Measurements from ENCODE around the gene SLC4A11.
A peak's percentile ranks its signal among the peaks of the same experiment; 100 is the strongest.

The SLC4A11 gene

DNA sequence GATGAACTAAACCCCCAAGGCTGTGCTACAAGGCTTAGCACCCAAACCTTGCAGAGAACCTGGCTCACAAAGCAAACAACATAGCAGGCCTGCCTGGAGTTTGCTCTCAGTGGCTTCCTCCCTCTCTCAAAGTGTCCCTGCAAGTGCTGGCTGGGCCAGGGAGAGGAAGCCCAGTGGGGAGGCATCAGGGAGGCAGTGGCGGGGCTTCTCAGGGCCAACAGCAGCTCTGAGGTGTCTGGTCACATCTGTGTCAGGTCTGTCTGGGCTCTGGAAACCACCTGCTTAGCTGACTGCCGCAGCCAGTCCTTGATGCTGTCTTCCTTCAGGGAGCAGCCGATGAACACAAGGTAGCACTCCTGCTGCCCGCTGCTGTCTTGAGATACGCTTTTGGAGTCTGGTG lies 16.7 kb upstream of the SLC4A11 start:
- peaks cover 2% of the 10 kb centered on the region for H3K36me3 Mint-ChIP-seq (ENCODE audit: low read depth)
- no peak for ATAC-seq

GRCh38 chr20:3251806-3252205 lies 12.8 kb upstream of the SLC4A11 start:
- ATAC-seq (peak; percentile 91), DNase-seq (no peak)
- Mint-ChIP-seq H3K27me3 (peaks cover 20% of the 10 kb centered on the region), H3K36me3 (ENCODE audit: low read depth) (peaks cover 2% of the 10 kb centered on the region), H3K4me3 (no peak overlapping the region), H3K27ac (no peak overlapping the region), H3K9me3 (no peaks in the 10 kb centered on the region), H3K4me1 (peaks cover 8% of the 10 kb centered on the region)

More for the DNA sequence above, 16.7 kb upstream of the SLC4A11 start:
- Mint-ChIP-seq H3K4me1 (peaks cover 3% of the 10 kb centered on the region), H3K27me3 (peaks cover 1% of the 10 kb centered on the region), H3K27ac (no peak overlapping the region), H3K9me3 (no peaks in the 10 kb centered on the region), H3K4me3 (no peak overlapping the region)
- no peak for DNase-seq

- no peak for ATAC-seq
- no peaks in the 10 kb centered on the region for H3K9me3 Mint-ChIP-seq
- peaks cover 2% of the 10 kb centered on the region for H3K36me3 Mint-ChIP-seq (ENCODE audit: low read depth)
- H3K4me1 Mint-ChIP-seq, result peaks cover 17% of the 10 kb centered on the region
- no peak overlapping the region for H3K27ac Mint-ChIP-seq
- no peak for DNase-seq
- no peak overlapping the region for H3K4me3 Mint-ChIP-seq
- H3K27me3 Mint-ChIP-seq, result peaks cover 25% of the 10 kb centered on the region
Measured at GRCh38 chr20:3250091-3250504, 11.1 kb upstream of the SLC4A11 start.

GRCh38 chr20:3248993-3249347 lies 10.0 kb upstream of the SLC4A11 start:
- DNase-seq (no peak), ATAC-seq (no peak)
- Mint-ChIP-seq H3K4me1 (peaks cover 20% of the 10 kb centered on the region), H3K4me3 (no peak overlapping the region), H3K9me3 (no peaks in the 10 kb centered on the region), H3K27me3 (peaks cover 29% of the 10 kb centered on the region), H3K27ac (no peak overlapping the region), H3K36me3 (ENCODE audit: low read depth) (no peaks in the 10 kb centered on the region)

GRCh38 chr20:3248167-3248992 lies 9.4 kb upstream of the SLC4A11 start:
- Mint-ChIP-seq H3K4me3 (no peak overlapping the region), H3K9me3 (no peaks in the 10 kb centered on the region), H3K36me3 (ENCODE audit: low read depth) (no peaks in the 10 kb centered on the region), H3K27me3 (peaks cover 29% of the 10 kb centered on the region), H3K27ac (no peak overlapping the region), H3K4me1 (peaks cover 20% of the 10 kb centered on the region)
- DNase-seq (peak; percentile 36), ATAC-seq (peak; percentile 33)

DNA sequence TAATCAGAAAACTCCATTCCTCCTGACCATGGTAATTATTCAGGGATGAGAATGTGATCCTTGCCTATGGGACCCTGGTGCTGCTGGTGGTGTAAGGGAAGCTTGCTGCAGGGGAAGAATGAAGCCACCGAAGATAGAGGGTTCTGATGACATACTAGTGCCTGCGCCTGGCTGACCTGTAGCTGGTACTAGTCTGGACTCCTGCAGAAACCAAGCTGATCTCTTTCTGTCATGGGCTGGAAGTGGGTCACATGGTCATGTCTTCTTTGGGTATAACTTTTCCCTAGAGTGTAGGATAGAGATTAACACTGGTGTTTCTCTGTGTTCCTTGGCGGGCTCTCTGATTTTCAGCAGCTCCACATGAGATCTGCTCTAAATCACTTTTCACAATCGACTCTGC lies 8.6 kb upstream of the SLC4A11 start:
- H3K4me3 Mint-ChIP-seq, result no peak overlapping the region
- H3K4me1 Mint-ChIP-seq, result peaks cover 20% of the 10 kb centered on the region
- ATAC-seq (no peak), DNase-seq (no peak)
- H3K27ac Mint-ChIP-seq, result no peak overlapping the region
- H3K36me3 Mint-ChIP-seq (ENCODE audit: low read depth), result no peaks in the 10 kb centered on the region
- peaks cover 29% of the 10 kb centered on the region for H3K27me3 Mint-ChIP-seq
- H3K9me3 Mint-ChIP-seq, result no peaks in the 10 kb centered on the region

DNA sequence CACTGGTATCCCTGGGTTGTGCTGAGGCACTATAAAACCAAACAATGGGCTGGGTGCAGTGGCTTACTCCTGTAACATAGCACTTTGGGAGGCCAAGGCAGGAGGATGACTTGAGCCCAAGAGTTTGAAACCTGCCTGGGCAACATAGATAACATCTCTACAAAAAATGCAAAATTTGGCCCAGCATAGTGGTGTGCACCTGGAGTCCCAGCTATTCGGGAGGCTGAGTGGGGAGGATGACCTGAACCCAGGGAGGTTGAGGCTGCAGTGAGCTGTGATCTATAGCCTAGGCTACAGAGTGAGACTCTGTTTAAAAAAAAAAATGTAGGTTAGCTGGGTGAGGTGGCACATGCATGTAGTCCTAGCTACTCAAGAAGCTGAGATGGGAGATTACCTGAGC lies 7.7 kb upstream of the SLC4A11 start:
- Mint-ChIP-seq H3K27me3 (peaks cover 35% of the 10 kb centered on the region), H3K4me1 (peaks cover 20% of the 10 kb centered on the region), H3K9me3 (no peaks in the 10 kb centered on the region), H3K27ac (no peak overlapping the region), H3K36me3 (ENCODE audit: low read depth) (no peaks in the 10 kb centered on the region), H3K4me3 (no peak overlapping the region)
- ATAC-seq (no peak), DNase-seq (no peak)

- Mint-ChIP-seq H3K27ac (peak overlapping the region; percentile 31), H3K4me1 (peaks cover 17% of the 10 kb centered on the region), H3K36me3 (ENCODE audit: low read depth) (no peaks in the 10 kb centered on the region), H3K4me3 (peak overlapping the region; percentile 42), H3K9me3 (no peaks in the 10 kb centered on the region), H3K27me3 (peaks cover 43% of the 10 kb centered on the region)
- DNase-seq, result no peak
- peak; percentile 65 for ATAC-seq
Measured at GRCh38 chr20:3245711-3246110, 6.7 kb upstream of the SLC4A11 start.

DNA sequence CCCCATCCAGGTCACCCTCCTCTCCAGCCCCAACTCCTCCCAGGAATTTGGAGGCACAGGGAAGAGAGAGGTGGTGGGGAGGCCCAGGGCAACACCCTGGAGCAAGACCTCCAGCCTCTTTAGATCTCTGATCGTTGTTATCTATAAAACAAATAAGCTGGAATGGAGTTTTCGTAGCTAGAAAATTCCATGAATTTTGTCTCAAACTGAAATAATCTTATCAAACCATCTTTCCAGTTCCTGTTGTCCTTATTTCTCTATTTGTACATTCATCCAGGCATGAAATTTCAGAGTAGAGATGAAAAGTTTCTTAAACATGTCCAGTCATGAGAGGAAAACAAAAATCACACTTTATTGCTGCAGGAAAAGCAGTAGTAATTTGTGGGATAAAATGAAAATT lies 6.2 kb upstream of the SLC4A11 start:
- no peak for ATAC-seq
- no peak for DNase-seq
- H3K4me3 Mint-ChIP-seq, result no peak overlapping the region

DNA sequence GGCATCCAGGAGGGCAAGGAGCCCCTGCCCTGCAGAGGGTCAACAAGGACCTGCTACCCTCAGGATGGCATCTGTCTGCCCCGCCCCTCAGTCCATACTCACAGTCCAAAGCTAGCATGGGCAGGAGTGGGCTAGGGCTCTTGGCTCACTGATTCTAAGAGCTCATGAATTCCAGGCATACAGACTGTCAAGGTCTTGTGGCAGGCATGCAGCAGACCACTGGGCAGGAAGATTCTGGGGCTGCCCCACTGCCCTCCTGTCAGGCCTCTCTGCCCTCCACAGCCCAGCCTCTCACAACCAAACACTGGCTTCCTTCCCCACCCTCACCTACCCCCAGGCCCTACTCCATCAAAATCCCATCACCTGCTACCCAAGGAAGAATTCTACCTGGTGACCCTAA lies 5.6 kb upstream of the SLC4A11 start:
- H3K4me3 Mint-ChIP-seq, result no peak overlapping the region
- peaks cover 20% of the 10 kb centered on the region for H3K4me1 Mint-ChIP-seq
- H3K36me3 Mint-ChIP-seq (ENCODE audit: low read depth), result no peaks in the 10 kb centered on the region
- no peak for DNase-seq
- H3K27me3 Mint-ChIP-seq, result peaks cover 43% of the 10 kb centered on the region
- ATAC-seq, result no peak
- peak overlapping the region; percentile 52 for H3K27ac Mint-ChIP-seq
- no peaks in the 10 kb centered on the region for H3K9me3 Mint-ChIP-seq

More for the DNA sequence above, 6.2 kb upstream of the SLC4A11 start:
- Mint-ChIP-seq H3K4me1 (peaks cover 17% of the 10 kb centered on the region), H3K27ac (no peak overlapping the region), H3K36me3 (ENCODE audit: low read depth) (no peaks in the 10 kb centered on the region), H3K27me3 (peaks cover 42% of the 10 kb centered on the region), H3K9me3 (no peaks in the 10 kb centered on the region)

- ATAC-seq, result no peak
- no peak overlapping the region for H3K27ac Mint-ChIP-seq
- H3K4me1 Mint-ChIP-seq, result peaks cover 22% of the 10 kb centered on the region
- H3K36me3 Mint-ChIP-seq (ENCODE audit: low read depth), result no peaks in the 10 kb centered on the region
- H3K4me3 Mint-ChIP-seq, result no peak overlapping the region
- H3K27me3 Mint-ChIP-seq, result peaks cover 45% of the 10 kb centered on the region
- H3K9me3 Mint-ChIP-seq, result no peaks in the 10 kb centered on the region
- no peak for DNase-seq
Measured at GRCh38 chr20:3243718-3244358, 4.8 kb upstream of the SLC4A11 start.

DNA sequence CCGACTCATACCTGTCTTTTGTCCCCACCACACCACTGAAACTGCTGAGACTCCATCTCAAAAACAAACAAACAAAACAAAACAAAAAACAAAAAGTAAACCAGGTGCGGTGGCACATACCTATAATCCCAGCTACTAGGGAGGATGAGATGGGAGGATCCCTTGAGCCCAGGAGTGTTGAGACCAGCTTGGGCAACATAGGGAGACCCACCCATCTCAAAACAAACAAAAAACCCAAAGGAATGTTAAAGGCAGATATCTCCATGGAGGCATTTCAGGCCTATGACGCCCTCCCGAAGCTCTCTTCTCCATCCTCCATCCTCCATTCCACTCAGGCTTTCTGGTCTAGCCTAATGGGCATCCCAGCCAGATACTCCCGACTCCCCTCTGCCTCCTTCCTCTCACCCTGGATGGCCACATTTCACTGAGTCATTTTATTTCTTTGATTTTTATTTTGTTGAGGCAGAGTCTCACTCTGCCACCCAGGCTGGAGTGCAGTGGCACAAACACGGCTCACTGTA lies 3.2 kb upstream of the SLC4A11 start:
- H3K27ac Mint-ChIP-seq, result no peak overlapping the region
- H3K27me3 Mint-ChIP-seq, result peaks cover 48% of the 10 kb centered on the region
- DNase-seq, result no peak
- H3K4me1 Mint-ChIP-seq, result peaks cover 21% of the 10 kb centered on the region
- H3K9me3 Mint-ChIP-seq, result no peaks in the 10 kb centered on the region
- no peak overlapping the region for H3K4me3 Mint-ChIP-seq
- H3K36me3 Mint-ChIP-seq (ENCODE audit: low read depth), result no peaks in the 10 kb centered on the region
- no peak for ATAC-seq

- H3K4me1 Mint-ChIP-seq, result peaks cover 18% of the 10 kb centered on the region
- no peaks in the 10 kb centered on the region for H3K36me3 Mint-ChIP-seq (ENCODE audit: low read depth)
- DNase-seq (no peak), ATAC-seq (no peak)
- H3K9me3 Mint-ChIP-seq, result no peaks in the 10 kb centered on the region
- no peak overlapping the region for H3K4me3 Mint-ChIP-seq
- H3K27me3 Mint-ChIP-seq, result peaks cover 56% of the 10 kb centered on the region
- no peak overlapping the region for H3K27ac Mint-ChIP-seq
Measured at GRCh38 chr20:3240776-3241363, 1.9 kb upstream of the SLC4A11 start.

DNA sequence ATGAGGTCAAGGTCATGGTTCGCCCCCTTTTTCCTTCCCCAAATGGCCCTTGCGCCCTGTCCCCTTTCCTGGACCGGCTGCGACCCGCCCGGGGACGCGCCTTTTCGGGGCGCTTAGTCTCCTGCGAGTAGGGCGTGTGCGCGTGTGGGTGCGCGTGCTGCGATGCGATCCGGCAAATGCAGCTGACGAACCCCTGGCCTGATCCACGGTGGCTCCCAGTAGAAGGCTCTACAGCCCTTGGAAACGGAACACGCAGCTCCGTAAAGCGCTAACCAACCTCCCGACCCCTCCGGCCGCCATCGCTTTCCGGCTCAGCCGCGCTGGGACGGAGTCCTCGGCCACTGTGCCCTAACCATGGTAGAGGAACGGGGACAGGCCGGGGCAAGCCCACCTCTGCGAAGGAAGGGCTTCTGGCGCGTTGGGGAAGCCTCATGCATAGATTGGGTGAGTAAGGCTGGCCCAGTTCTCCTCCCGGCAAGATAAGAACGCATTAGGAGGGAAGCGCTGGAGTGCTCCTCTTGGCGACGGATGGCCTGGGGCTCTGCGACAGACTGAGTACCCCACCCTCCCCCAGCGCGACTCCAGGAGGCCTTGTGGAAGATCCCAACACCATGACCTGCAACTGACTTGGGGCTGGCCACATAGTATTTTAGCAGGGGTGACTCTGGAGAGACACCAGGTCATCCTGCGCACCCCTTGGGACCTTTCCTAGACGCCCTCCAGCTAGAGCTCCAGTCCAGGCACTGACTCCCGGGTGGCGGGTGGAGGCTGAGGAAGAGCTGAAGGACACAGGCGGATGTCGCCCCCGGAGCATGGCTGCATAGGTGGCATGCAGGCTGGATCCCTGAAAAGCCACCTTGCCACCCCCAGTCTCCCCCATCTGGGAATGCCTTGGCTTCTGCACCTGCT lies 1.1 kb upstream of the SLC4A11 start:
- ATAC-seq (no peak), DNase-seq (no peak)
- Mint-ChIP-seq H3K27ac (no peak overlapping the region), H3K27me3 (peaks cover 55% of the 10 kb centered on the region), H3K4me1 (peaks cover 12% of the 10 kb centered on the region), H3K36me3 (ENCODE audit: low read depth) (no peaks in the 10 kb centered on the region), H3K4me3 (peak overlapping the region; percentile 80), H3K9me3 (no peaks in the 10 kb centered on the region)

All from activated naive CD8-positive, alpha-beta T cell treated with anti-CD3 and anti-CD28 coated beads, Interleukin-2, amount 50 U/mL, for 24 hours (primary cell).